OCI-LY7 (cell line): Measurements from ENCODE around the gene MAPK12. TPM values are rescaled to one million over a fixed set of nuclear protein-coding genes. Genes with fewer than 3 reads are reported as not detected.

ENCODE experiments used
- BruUV-seq: library from RNA; stranded (reverse); fragments of 400-500 nt; replicated peaks from 2 replicates; lab custom pipeline; 2021; lab: Mats Ljungman, UMichigan
- CTCF ChIA-PET: fragments of 300-600 bp; sonication (Branson Sonifier 250); formaldehyde crosslinking; loops from one replicate; lab custom pipeline; 2022; ENCODE audit warnings: antibody characterized with exemption; ENCODE audit not compliant: unreplicated experiment; lab: Charles Lee
- POLR2A ChIA-PET: fragments of 300-600 bp; sonication (Branson Sonifier 250); formaldehyde crosslinking; loops from one replicate; lab custom pipeline; 2022; ENCODE audit warnings: antibody characterized with exemption; lab: Charles Lee
- DNase-seq: peaks from one replicate; pipeline ENCODE4 v3.0.0-alpha.2; 2015; ENCODE audit warnings: low spot score
- H2AFZ ChIP-seq: fragments of 200-600 bp; sonication (generic), shearing (Covaris generic); 2 replicates; pipeline ENCODE4 v1.6.1; 2014; ENCODE audit warnings: mild to moderate bottlenecking, antibody characterized with exemption, low read length, moderate library complexity
- H3K27ac ChIP-seq: fragments of 200-600 bp; sonication (generic); 2 replicates; pipeline ENCODE4 v1.5.1; 2014; ENCODE audit warnings: mixed run types, low read depth, mild to moderate bottlenecking, moderate library complexity, low read length, inconsistent platforms; ENCODE audit not compliant: poor library complexity, severe bottlenecking
- H3K36me3 ChIP-seq: fragments of 200-600 bp; sonication (generic); 2 replicates; pipeline ENCODE4 v1.6.1; 2014; ENCODE audit warnings: mild to moderate bottlenecking, antibody characterized with exemption, low read length, moderate library complexity, mixed read lengths; ENCODE audit not compliant: insufficient read depth
- H3K4me1 ChIP-seq: fragments of 200-600 bp; sonication (generic); 2 replicates; pipeline ENCODE4 v1.5.1; 2014; ENCODE audit warnings: mild to moderate bottlenecking, low read length; ENCODE audit not compliant: insufficient read depth, poor library complexity, severe bottlenecking
- H3K4me2 ChIP-seq: fragments of 200-600 bp; sonication (generic); 2 replicates; pipeline ENCODE4 v1.6.1; 2014; ENCODE audit warnings: mild to moderate bottlenecking, low read length
- H3K4me3 ChIP-seq: fragments of 200-600 bp; sonication (generic); 2 replicates; pipeline ENCODE4 v1.5.1; 2014; ENCODE audit warnings: mild to moderate bottlenecking, low read depth, low read length; ENCODE audit not compliant: poor library complexity, severe bottlenecking
- H3K79me2 ChIP-seq: fragments of 200-600 bp; sonication (generic); 2 replicates; pipeline ENCODE4 v1.6.1; 2016; ENCODE audit warnings: low read depth, mild to moderate bottlenecking, low read length, moderate library complexity, mixed read lengths; ENCODE audit not compliant: insufficient read depth
- H3K9me2 ChIP-seq: fragments of 200-600 bp; sonication (generic); 2 replicates; pipeline ENCODE4 v1.6.1; 2016; ENCODE audit warnings: mild to moderate bottlenecking, low read length, mixed read lengths; ENCODE audit not compliant: insufficient read depth
- H3K9me3 ChIP-seq: fragments of 200-600 bp; sonication (generic); 2 replicates; pipeline ENCODE4 v1.6.1; 2014; ENCODE audit warnings: mild to moderate bottlenecking, mixed run types, low read length, mixed read lengths
- H4K20me1 ChIP-seq: fragments of 200-600 bp; sonication (generic); 2 replicates; pipeline ENCODE4 v1.6.1; 2014; ENCODE audit warnings: mild to moderate bottlenecking, antibody characterized with exemption, low read length, moderate library complexity, mixed read lengths; ENCODE audit not compliant: insufficient read depth
- CTCF ChIP-seq: fragments of 200-600 bp; sonication (generic); conservative IDR thresholded peaks from 2 replicates; pipeline ENCODE4 v1.5.1; 2014; ENCODE audit warnings: mild to moderate bottlenecking, antibody characterized with exemption, low read length, moderate library complexity, mixed read lengths
- EZH2phosphoT487 ChIP-seq: fragments of 200-600 bp; sonication (generic); IDR thresholded peaks from 2 replicates; pipeline ENCODE4 v1.6.1; 2018; ENCODE audit warnings: low read depth, borderline replicate concordance, mild to moderate bottlenecking, mixed run types, antibody characterized with exemption, low read length, moderate library complexity, mixed read lengths
- intact Hi-C: fragments of 100-400 bp; cut with micrococcal nuclease; formaldehyde crosslinking; loops from one replicate; pipeline ENCODE4 v1.10.0; 2022; ENCODE audit not compliant: unreplicated experiment
- total RNA-seq, 2 experiments: library from RNA; depleted of rRNA in 1 of 2; stranded (reverse); fragments of >200 nt in 1 of 2; shearing (Covaris generic) in 1 of 2; gene quantifications; 2 replicates each; pipeline ENCODE4 v1.2.3, GENCODE V29; 2014 to 2022

Gene MAPK12
- total RNA-seq, 2 experiments from 2014 or later = 84.9 to 93.6 TPM

GRCh38 chr22:50233223-50233622 is 28.3 kb downstream of the MAPK12 start:
- Histone ChIP-seq H2AFZ (no peak overlapping the region), H3K4me1 (peaks cover 4% of the 10 kb centered on the region), H3K4me3 (no peak overlapping the region), H3K27ac (no peak overlapping the region), H3K79me2 (peaks cover 21% of the 10 kb centered on the region; the same call in 1 of the 2 replicates), H3K9me2 (no peaks in the 10 kb centered on the region), H3K4me2 (no peak overlapping the region), H4K20me1 (no peaks in the 10 kb centered on the region), H3K9me3 (no peaks in the 10 kb centered on the region; the same call in 1 of the 2 replicates), H3K36me3 (peaks cover 48% of the 10 kb centered on the region)
- DNase-seq = no peak
- CTCF ChIA-PET = no interaction called here
- TF ChIP-seq EZH2phosphoT487 = no peak
- TF ChIP-seq CTCF = no peak
- POLR2A ChIA-PET = no interaction called here
- intact Hi-C loops = no loop called here
- no TSS peak for BruUV-seq

GRCh38 chr22:50232481-50233151 is 28.9 kb downstream of the MAPK12 start:
- no peaks in the 10 kb centered on the region for H3K9me2 ChIP-seq
- ChIA-PET CTCF (no interaction called here), POLR2A (no interaction called here)
- no peak overlapping the region for H3K4me2 ChIP-seq
- no peaks in the 10 kb centered on the region; the same call in 1 of the 2 replicates for H3K9me3 ChIP-seq
- no peak overlapping the region for H3K4me3 ChIP-seq
- no peak overlapping the region for H2AFZ ChIP-seq
- intact Hi-C loops = no loop called here
- H3K36me3 ChIP-seq = peaks cover 48% of the 10 kb centered on the region
- H3K4me1 ChIP-seq = peaks cover 4% of the 10 kb centered on the region
- H3K79me2 ChIP-seq = peaks cover 21% of the 10 kb centered on the region; the same call in 1 of the 2 replicates
- DNase-seq = no peak
- BruUV-seq = no TSS peak
- TF ChIP-seq EZH2phosphoT487 (no peak), CTCF (no peak)
- H4K20me1 ChIP-seq = no peaks in the 10 kb centered on the region
- H3K27ac ChIP-seq = no peak overlapping the region

GRCh38 chr22:50229370-50229769 is 32.1 kb downstream of the MAPK12 start:
- peaks cover 5% of the 10 kb centered on the region; the same call in 1 of the 2 replicates for H3K79me2 ChIP-seq
- no peak overlapping the region for H3K4me2 ChIP-seq
- H4K20me1 ChIP-seq = no peaks in the 10 kb centered on the region
- H3K9me3 ChIP-seq = no peaks in the 10 kb centered on the region
- POLR2A ChIA-PET = no interaction called here
- no TSS peak for BruUV-seq
- H3K36me3 ChIP-seq = peaks cover 42% of the 10 kb centered on the region; the same call in 1 of the 2 replicates
- no peak for DNase-seq
- H3K27ac ChIP-seq = no peak overlapping the region
- H3K4me1 ChIP-seq = no peaks in the 10 kb centered on the region
- H2AFZ ChIP-seq = no peak overlapping the region
- no peak overlapping the region for H3K4me3 ChIP-seq
- intact Hi-C loops = no loop called here
- CTCF ChIA-PET = no interaction called here
- TF ChIP-seq EZH2phosphoT487 (no peak), CTCF (no peak)
- H3K9me2 ChIP-seq = no peaks in the 10 kb centered on the region
